Measurements from ENCODE around the gene PRDM16. TPM values are rescaled to one million over a fixed set of nuclear protein-coding genes. Genes with fewer than 3 reads are reported as not detected.

The PRDM16 gene
- total and polyA plus RNA-seq, 2 experiments from 2014 or later, result 41.8 to 55.8 TPM

- H3K4me1 ChIP-seq (ENCODE audit: low read depth), result peaks cover 26% of the 10 kb centered on the region
- no peak for TF ChIP-seq CTCF (IDR thresholded peaks at IDR 0.05; ENCODE audit: low read depth, low read length)
- no peaks in the 10 kb centered on the region for H3K9me3 ChIP-seq (ENCODE audit: low read depth)
- no peak for DNase-seq (ENCODE audit: low read depth in 1 of 2, low spot score in 1 of 2)
- no peak overlapping the region for H3K27ac ChIP-seq
- no peaks in the 10 kb centered on the region for H3K27me3 ChIP-seq
- no peak overlapping the region for H3K4me3 ChIP-seq
- no peaks in the 10 kb centered on the region for H3K36me3 ChIP-seq
These were observed 271.7 kb downstream of the PRDM16 start for GRCh38 chr1:3340548-3341235.

- H3K4me3 ChIP-seq, result no peak overlapping the region
These were observed 272.4 kb downstream of the PRDM16 start for GRCh38 chr1:3341236-3341994.

GRCh38 chr1:3342960-3343359 lies 274.0 kb downstream of the PRDM16 start:
- no peak for TF ChIP-seq CTCF (IDR thresholded peaks at IDR 0.05; ENCODE audit: low read depth, low read length)
- Histone ChIP-seq H3K9me3 (ENCODE audit: low read depth) (no peaks in the 10 kb centered on the region), H3K36me3 (no peaks in the 10 kb centered on the region), H3K4me3 (no peak overlapping the region), H3K27me3 (no peaks in the 10 kb centered on the region), H3K27ac (no peak overlapping the region), H3K4me1 (ENCODE audit: low read depth) (peaks cover 40% of the 10 kb centered on the region)
- DNase-seq (ENCODE audit: low read depth in 1 of 2, low spot score in 1 of 2), result no peak

More at GRCh38 chr1:3341236-3341994, 272.4 kb downstream of the PRDM16 start:
- no peaks in the 10 kb centered on the region for H3K36me3 ChIP-seq
- no peak overlapping the region for H3K27ac ChIP-seq
- no peaks in the 10 kb centered on the region for H3K27me3 ChIP-seq
- no peak for DNase-seq (ENCODE audit: low read depth in 1 of 2, low spot score in 1 of 2)
- peaks cover 31% of the 10 kb centered on the region for H3K4me1 ChIP-seq (ENCODE audit: low read depth)
- H3K9me3 ChIP-seq (ENCODE audit: low read depth), result no peaks in the 10 kb centered on the region
- no peak for TF ChIP-seq CTCF (IDR thresholded peaks at IDR 0.05; ENCODE audit: low read depth, low read length)

- Histone ChIP-seq H3K9me3 (ENCODE audit: low read depth) (no peaks in the 10 kb centered on the region), H3K27ac (no peak overlapping the region), H3K4me3 (no peak overlapping the region), H3K36me3 (no peaks in the 10 kb centered on the region), H3K4me1 (ENCODE audit: low read depth) (peaks cover 38% of the 10 kb centered on the region), H3K27me3 (no peaks in the 10 kb centered on the region)
- TF ChIP-seq CTCF (IDR thresholded peaks at IDR 0.05; ENCODE audit: low read depth, low read length), result no peak
- DNase-seq (ENCODE audit: low read depth in 1 of 2, low spot score in 1 of 2), result no peak
These were observed 275.4 kb downstream of the PRDM16 start for GRCh38 chr1:3344395-3344794.

- no peaks in the 10 kb centered on the region for H3K9me3 ChIP-seq (ENCODE audit: low read depth)
- peaks cover 48% of the 10 kb centered on the region for H3K4me1 ChIP-seq (ENCODE audit: low read depth)
- DNase-seq (ENCODE audit: low read depth in 1 of 2, low spot score in 1 of 2), result no peak
- H3K27me3 ChIP-seq, result no peaks in the 10 kb centered on the region
- no peak overlapping the region for H3K4me3 ChIP-seq
- peak overlapping the region; percentile 25 for H3K27ac ChIP-seq
- no peak for TF ChIP-seq CTCF (IDR thresholded peaks at IDR 0.05; ENCODE audit: low read depth, low read length)
- H3K36me3 ChIP-seq, result no peaks in the 10 kb centered on the region
These were observed 276.8 kb downstream of the PRDM16 start for GRCh38 chr1:3345792-3346191.

Data from cardiac muscle cell (in vitro differentiated cells and primary cell).